AG04450 (cell line): ENCODE measurements around the gene C20orf173. TPM values are rescaled to one million over a fixed set of nuclear protein-coding genes. Genes with fewer than 3 reads are reported as not detected.
"Not testable (repeated sequence)": the region's sequence is repeated elsewhere in the genome, so short reads cannot be mapped to it uniquely, and the experiment has no call there.

Experiments
- CTCF ChIA-PET: fragments of 300-600, 350-600 bp; formaldehyde crosslinking; extraction: SDS; loops from one replicate; lab custom pipeline; 2022; ENCODE audit warnings: antibody characterized with exemption, inconsistent platforms; lab: Charles Lee
- POLR2A ChIA-PET: fragments of 350-600 bp; formaldehyde crosslinking; extraction: SDS; loops from one replicate; lab custom pipeline; 2021; ENCODE audit warnings: antibody characterized with exemption, inconsistent platforms; lab: Yijun Ruan, JAX
- DNase-seq: peaks from one replicate; pipeline ENCODE4 v3.0.0-alpha.2; 2011; ENCODE audit warnings: low read depth, low spot score
- H3K27ac ChIP-seq: one replicate; pipeline ENCODE4 v1.5.1; 2012; ENCODE audit warnings: low read depth, low read length, control low read depth
- H3K27me3 ChIP-seq: one replicate; pipeline ENCODE4 v1.6.0; 2012; ENCODE audit warnings: low read length; ENCODE audit not compliant: control insufficient read depth, insufficient read depth
- H3K4me3 ChIP-seq: 2 replicates; pipeline ENCODE4 v1.5.1; 2011; ENCODE audit warnings: mild to moderate bottlenecking, low read depth, low read length, control low read depth
- H3K9me3 ChIP-seq: 2 replicates; pipeline ENCODE4 v1.5.1; 2012; ENCODE audit warnings: low read length; ENCODE audit not compliant: control insufficient read depth, insufficient read depth
- polyA plus RNA-seq: library from polyadenylated mRNA; depleted of rRNA; stranded (reverse); fragments of >200 nt; gene quantifications from 2 replicates; pipeline ENCODE4 v1.2.3, GENCODE V29; 2011
- TF ChIP-seq, protein P1 (sequence below): IDR thresholded peaks from 2 replicates; pipeline ENCODE4 v1.5.1; 2011; ENCODE audit warnings: low read depth, low read length, control low read depth, inconsistent platforms

The C20orf173 gene
- polyA plus RNA-seq, 1 experiment = not detected

DNA sequence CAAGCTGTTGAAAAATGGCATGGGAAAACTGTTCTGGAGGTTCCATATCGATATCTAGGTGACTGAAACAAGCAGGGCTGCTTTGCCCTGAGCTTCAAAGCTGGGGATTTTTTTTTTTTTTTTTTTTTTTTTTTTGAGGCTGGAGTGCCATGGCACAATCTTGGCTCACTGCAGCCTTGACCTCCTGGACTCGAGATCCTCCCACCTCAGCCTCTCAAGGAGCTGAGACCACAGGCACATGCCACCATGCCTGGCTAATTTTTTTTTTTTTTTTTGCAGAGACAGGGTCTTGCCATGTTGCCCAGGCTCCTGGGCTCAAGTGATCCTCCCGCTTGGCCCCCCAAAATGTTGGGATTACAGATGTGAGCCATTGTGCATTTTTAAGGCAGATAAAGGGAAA lies 23.5 kb upstream of the C20orf173 start:
- TF ChIP-seq, protein P1, sequence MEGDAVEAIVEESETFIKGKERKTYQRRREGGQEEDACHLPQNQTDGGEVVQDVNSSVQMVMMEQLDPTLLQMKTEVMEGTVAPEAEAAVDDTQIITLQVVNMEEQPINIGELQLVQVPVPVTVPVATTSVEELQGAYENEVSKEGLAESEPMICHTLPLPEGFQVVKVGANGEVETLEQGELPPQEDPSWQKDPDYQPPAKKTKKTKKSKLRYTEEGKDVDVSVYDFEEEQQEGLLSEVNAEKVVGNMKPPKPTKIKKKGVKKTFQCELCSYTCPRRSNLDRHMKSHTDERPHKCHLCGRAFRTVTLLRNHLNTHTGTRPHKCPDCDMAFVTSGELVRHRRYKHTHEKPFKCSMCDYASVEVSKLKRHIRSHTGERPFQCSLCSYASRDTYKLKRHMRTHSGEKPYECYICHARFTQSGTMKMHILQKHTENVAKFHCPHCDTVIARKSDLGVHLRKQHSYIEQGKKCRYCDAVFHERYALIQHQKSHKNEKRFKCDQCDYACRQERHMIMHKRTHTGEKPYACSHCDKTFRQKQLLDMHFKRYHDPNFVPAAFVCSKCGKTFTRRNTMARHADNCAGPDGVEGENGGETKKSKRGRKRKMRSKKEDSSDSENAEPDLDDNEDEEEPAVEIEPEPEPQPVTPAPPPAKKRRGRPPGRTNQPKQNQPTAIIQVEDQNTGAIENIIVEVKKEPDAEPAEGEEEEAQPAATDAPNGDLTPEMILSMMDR = no peak
- no peaks in the 10 kb centered on the region for H3K27me3 ChIP-seq
- no peak for DNase-seq
- CTCF ChIA-PET = interaction anchor here (0.6 kb wide), 1 partner anchor 15 kb away, joined by 8 read pairs; no protein-coding TSS in a partner anchor
- POLR2A ChIA-PET = interaction anchor here (0.6 to 0.8 kb wide), 2 partner anchors 7 to 11 kb away, joined by 4 read pairs; partner anchors contain the start of gene ERGIC3
- H3K4me3 ChIP-seq = no peak overlapping the region
- no peaks in the 10 kb centered on the region for H3K9me3 ChIP-seq
- no peak overlapping the region for H3K27ac ChIP-seq

DNA sequence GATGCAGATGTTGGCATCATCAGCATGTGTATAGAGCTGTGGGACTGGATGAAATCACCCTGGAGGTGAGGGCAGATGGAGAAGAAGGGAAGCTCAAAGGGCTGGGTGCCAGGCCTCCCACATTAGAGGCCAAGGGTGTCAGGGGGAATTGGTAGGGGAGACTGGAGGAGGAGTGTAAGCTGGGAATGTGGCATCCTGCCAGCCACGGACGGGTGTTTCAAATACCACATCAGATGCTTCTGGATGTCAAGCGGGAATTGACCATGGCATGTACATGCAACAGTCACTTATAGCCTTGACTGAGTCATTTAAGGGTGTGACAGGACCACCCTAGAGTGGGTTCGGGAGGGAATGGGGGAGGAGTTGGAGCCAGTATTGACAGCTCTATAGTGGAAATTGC lies 22.1 kb upstream of the C20orf173 start:
- Histone ChIP-seq H3K27ac (no peak overlapping the region), H3K9me3 (no peaks in the 10 kb centered on the region), H3K4me3 (no peak overlapping the region), H3K27me3 (no peaks in the 10 kb centered on the region)
- DNase-seq = no peak
- CTCF ChIA-PET = no interaction called here
- POLR2A ChIA-PET = no interaction called here
- TF ChIP-seq, protein P1 = no peak

DNA sequence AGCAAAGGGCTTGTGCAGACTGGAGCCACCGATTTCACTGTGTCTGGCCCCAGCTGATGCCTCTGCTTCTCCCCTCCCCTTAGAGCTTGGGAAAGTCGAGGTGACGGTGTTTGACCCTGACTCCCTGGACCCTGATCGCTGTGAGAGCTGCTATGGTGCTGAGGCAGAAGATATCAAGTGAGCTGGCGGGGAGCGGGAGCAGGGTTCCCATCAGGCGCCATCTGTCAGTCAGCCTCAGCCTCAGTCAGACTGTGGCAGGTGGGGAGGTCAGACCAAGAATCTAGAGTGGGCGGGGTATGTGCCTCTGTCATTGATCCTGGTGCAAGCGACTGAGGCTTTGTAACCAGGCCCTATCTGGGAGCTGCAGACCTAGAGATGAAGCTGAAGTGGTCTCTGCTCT lies 17.9 kb upstream of the C20orf173 start:
- CTCF ChIA-PET = interaction anchor here (1.4 kb wide), 1 partner anchor 407 kb away, joined by 3 read pairs; the partner anchor contains the start of gene SCAND1

DNA sequence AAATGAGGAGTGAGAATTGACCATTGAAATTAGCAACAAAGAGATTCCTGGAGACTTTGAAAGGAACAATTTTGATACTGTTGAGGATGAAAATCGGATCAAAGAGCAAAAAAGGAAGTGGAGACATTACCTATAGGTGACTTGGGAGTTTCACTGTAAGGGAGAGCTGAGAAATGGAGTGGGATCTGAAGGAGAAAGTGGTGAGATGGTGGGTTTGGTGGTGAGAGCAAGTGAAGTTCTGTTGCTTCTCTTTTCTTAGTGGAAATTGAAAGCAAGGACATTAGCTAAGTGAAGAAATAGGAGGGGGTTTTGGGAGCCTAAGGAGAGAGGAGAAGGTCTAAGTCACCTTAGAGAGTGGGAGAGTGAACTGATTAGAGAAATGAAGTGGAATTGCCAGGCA lies 16.7 kb upstream of the C20orf173 start:
- TF ChIP-seq, protein P1 = no peak
- Histone ChIP-seq H3K27me3 (no peaks in the 10 kb centered on the region), H3K27ac (no peak overlapping the region), H3K9me3 (no peaks in the 10 kb centered on the region; the same call in 1 of the 2 replicates), H3K4me3 (no peak overlapping the region)
- ChIA-PET POLR2A (no interaction called here), CTCF (no interaction called here)
- DNase-seq = no peak

More for the DNA sequence above, 17.9 kb upstream of the C20orf173 start:
- H3K27me3 ChIP-seq = no peaks in the 10 kb centered on the region
- TF ChIP-seq, protein P1 = no peak
- no peak overlapping the region for H3K4me3 ChIP-seq
- POLR2A ChIA-PET = no interaction called here
- H3K9me3 ChIP-seq = no peaks in the 10 kb centered on the region
- no peak for DNase-seq
- no peak overlapping the region for H3K27ac ChIP-seq

DNA sequence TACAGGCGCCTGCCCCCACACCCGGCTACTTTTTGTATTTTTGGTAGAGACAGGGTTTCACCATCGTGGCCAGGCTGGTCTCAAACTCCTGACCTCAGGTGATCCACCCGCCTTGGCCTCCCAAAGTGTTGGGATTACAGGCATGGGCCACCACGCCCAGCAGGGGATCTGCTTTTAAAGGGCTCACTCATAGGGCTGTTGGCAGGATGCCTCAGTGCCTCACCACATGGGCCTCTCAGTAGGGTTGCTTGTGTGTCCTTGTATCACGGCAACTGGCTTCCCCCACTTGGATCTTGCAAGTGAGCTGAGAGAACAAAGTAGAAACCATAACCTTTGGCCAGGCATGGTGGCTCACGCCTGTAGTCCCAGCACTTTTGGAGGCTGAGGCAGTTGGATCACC lies 15.5 kb upstream of the C20orf173 start:
- H3K27ac ChIP-seq, CTCF ChIA-PET: not testable (repeated sequence)

More for the DNA sequence above, 15.5 kb upstream of the C20orf173 start:
- POLR2A ChIA-PET = interaction anchor here (0.7 kb wide), 1 partner anchor 8 kb away, joined by 4 read pairs; no protein-coding TSS in a partner anchor
- not testable (repeated sequence) for H3K9me3 ChIP-seq, DNase-seq, H3K27me3 ChIP-seq, H3K4me3 ChIP-seq
